H54 (cell line): ENCODE data around the gene SMC2.

Experiments used
- DNase-seq: peaks from one replicate; pipeline ENCODE4 v3.0.0; 2011; ENCODE audit warnings: low spot score, mixed read lengths; ENCODE audit not compliant: insufficient read length
- FAIRE-seq: peaks from 3 replicates; lab custom pipeline; 2011; peaks lifted over from hg19 to GRCh38; lab: Jason Lieb, UNC
- POLR2A ChIP-seq: IDR thresholded peaks from 2 replicates; pipeline ENCODE4 v1.6.1; 2011; ENCODE audit warnings: low read depth, mild to moderate bottlenecking, low read length

Gene SMC2

GRCh38 chr9:104093647-104094533, at the start of gene SMC2:
SMC2 (plus strand) TSS chr9:104094309; CDS start chr9:104095385, 1,076 bp downstream.
- peak; percentile 98 for FAIRE-seq
- peak; percentile 91 for DNase-seq
- peak; percentile 92 for TF ChIP-seq POLR2A

DNA sequence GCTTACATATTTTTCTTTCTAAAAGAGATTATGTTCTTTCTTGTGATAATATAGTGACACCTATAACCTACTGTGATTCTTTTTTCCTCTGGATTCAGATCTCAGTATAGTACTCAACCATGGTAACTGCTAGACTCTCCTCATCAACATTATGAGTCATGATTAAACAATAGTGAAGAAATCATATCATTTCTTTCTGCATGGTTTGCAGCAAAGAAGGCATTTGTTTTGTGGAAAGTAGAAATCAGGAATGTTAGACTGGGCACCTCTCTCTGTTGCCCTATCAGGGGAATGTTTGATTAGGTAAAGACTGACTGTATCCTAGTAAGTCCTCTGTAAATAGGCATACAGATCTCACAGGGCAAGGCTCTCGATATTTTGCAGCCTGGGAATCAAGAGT, 25.6 kb upstream of the SMC2 start:
- TF ChIP-seq POLR2A: no peak
- peak; percentile 97 for FAIRE-seq

GRCh38 chr9:104069288-104069687, 24.8 kb upstream of the SMC2 start:
- FAIRE-seq (no peak), DNase-seq (no peak)
- no peak for TF ChIP-seq POLR2A

More for the DNA sequence above, 25.6 kb upstream of the SMC2 start:
- DNase-seq: no peak

- no peak for TF ChIP-seq POLR2A
- DNase-seq (no peak), FAIRE-seq (no peak)
Observed at GRCh38 chr9:104071589-104071988, 22.5 kb upstream of the SMC2 start.

GRCh38 chr9:104073098-104073769, 20.9 kb upstream of the SMC2 start:
- peak; percentile 81 for FAIRE-seq
- no peak for TF ChIP-seq POLR2A
- DNase-seq: no peak

DNA sequence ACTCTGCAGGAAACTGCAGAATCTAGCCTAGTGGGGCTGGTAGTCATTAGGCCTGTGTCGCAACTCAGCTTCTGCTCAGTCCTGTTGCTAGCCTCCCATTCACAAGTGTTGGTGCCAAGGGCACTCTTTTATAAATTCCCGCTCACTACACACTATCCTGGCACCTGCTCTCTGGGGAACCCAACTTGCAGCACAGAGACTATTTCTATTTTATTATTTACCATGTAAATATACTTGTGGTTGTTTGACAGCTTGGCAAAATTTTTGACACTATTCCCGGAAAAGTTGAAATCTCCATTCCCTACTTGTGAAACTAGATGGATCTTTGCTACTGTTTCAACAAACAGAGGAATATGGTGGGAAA, 20.4 kb upstream of the SMC2 start:
- FAIRE-seq (peak; percentile 36), DNase-seq (no peak)
- no peak for TF ChIP-seq POLR2A

GRCh38 chr9:104074876-104075275, 19.2 kb upstream of the SMC2 start:
- TF ChIP-seq POLR2A: no peak
- FAIRE-seq (peak; percentile 100), DNase-seq (no peak)

DNA sequence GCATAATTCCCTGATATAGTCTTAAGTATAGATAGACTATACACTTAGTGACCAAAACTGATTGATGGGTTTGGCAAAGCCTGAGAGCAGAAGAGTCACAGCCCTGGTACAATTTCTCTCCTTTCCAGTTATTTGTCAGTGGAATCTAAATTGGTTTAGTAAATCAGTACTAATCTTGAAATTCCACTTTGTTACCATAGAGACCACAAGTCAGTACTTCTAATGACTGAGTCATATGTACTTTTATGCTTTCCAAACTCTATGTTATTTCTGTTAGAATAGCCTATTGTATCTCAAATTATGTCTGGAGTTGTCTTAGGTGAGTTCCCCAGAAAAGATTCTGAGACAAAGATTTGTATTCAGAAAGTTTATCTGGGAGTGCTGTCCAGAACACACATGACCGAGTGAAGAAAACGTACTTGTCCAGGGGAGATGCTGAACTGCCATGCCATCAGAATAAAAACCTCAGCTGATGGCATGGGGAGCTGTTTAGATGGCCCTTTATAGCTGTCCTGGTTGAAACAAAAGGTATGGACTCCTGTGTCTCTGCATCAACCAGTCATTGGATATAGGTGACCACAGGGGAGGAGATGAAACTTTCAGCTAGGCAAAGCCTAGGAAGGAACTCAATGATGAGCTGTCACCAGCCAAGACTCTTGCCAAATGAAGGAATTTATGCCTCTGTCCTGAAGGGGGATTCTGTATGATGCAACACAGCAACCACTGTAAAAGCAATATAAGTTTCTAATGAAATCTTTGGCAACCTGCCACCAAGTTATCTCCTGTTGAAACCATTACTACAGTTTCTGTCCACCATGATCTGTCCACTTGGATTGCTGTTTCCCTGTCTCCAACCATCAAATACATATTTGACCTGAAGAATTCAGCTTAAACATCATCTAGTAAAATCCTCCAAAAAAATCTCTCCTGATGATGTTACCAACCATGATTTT, 18.0 kb upstream of the SMC2 start:
- DNase-seq (no peak), FAIRE-seq (peak; percentile 92)
- no peak for TF ChIP-seq POLR2A

- FAIRE-seq (no peak), DNase-seq (no peak)
- no peak for TF ChIP-seq POLR2A
Observed at GRCh38 chr9:104078596-104078995, 15.5 kb upstream of the SMC2 start.

DNA sequence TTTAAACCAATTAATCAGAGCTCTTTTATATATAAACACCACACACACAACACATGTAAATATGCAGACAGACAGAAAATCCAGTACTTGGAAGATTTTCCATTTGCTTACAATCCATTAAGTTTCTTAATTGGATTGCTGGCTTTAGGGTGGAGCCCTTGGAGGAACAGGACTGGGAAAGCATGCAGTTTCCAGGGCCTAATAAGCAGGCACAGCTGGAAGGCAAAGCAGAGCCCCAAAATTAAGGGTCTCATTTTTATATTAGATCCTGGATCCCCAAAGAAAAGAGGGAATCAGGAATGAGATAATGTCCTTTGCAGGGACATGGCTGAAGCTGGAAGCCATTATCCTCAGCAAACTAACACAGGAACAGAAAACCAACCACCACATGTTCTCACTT, 13.1 kb upstream of the SMC2 start:
- TF ChIP-seq POLR2A: no peak
- no peak for FAIRE-seq
- DNase-seq: no peak

- peak; percentile 36 for FAIRE-seq
- TF ChIP-seq POLR2A: no peak
- DNase-seq: no peak
Observed at GRCh38 chr9:104082168-104082567, 11.9 kb upstream of the SMC2 start.

GRCh38 chr9:104085525-104085924, 8.6 kb upstream of the SMC2 start:
- TF ChIP-seq POLR2A: no peak
- FAIRE-seq: no peak
- no peak for DNase-seq

- no peak for DNase-seq
- no peak for FAIRE-seq
- TF ChIP-seq POLR2A: no peak
Observed at GRCh38 chr9:104087894-104088293, 6.2 kb upstream of the SMC2 start.

DNA sequence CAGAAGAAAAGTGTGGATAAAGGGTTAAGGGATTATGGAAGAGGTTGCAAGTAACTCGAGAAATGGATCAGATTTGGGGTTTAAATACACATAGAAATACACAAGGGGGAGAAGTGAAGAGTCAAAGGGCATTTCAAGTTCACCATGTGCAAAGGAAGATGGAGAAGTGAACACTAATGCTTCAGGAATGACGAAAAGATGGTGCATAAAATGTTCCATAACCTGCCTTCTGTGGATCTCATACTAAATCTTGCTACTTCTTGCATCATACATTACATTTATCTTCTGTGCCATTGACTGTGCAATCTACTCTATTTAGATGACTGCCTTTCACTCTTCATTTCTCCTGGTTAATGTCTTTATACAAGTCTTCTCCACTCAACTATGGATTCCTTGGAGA, 5.7 kb upstream of the SMC2 start:
- FAIRE-seq: peak; percentile 91
- no peak for DNase-seq
- no peak for TF ChIP-seq POLR2A
